ENCODE measurements around the gene ASXL2.
"Not testable (repeated sequence)": the region's sequence is repeated elsewhere in the genome, so short reads cannot be mapped to it uniquely, and the experiment has no call there.

The ASXL2 gene

DNA sequence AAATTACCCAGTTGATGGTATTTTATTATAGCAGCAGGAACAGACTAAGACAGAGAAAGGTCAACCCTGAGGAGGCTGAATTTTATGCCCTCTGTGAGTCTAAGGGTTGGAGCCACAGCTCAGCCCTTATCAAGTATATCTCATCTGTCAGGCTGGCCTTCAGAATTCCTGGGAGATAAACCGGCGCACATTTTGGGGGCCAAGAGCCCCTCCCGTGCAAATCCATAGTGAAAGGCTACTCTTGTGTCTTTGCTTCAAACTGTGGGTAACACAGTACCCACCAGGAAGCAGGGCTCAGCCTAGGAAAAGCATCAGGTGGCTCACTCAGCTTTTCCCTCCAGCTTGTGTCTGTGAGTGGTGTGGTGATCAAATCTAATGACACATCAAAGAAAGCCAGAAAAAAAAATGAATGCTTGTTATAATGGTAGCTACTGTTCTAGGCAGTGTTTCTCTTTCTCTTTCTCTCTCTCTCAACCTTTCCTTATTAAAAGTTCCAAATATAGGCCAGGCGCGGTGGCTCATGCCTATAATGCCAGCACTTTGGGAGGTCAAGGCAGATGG is 25.0 kb upstream of the ASXL2 start:
- H3K79me2 ChIP-seq (ENCODE audit: insufficient read depth, low read length), result no peaks in the 10 kb centered on the region
- no peak for TF ChIP-seq EZH2phosphoT487 (conservative IDR thresholded peaks at IDR 0.05; ENCODE audit: low read length)
- TF ChIP-seq, protein P1, sequence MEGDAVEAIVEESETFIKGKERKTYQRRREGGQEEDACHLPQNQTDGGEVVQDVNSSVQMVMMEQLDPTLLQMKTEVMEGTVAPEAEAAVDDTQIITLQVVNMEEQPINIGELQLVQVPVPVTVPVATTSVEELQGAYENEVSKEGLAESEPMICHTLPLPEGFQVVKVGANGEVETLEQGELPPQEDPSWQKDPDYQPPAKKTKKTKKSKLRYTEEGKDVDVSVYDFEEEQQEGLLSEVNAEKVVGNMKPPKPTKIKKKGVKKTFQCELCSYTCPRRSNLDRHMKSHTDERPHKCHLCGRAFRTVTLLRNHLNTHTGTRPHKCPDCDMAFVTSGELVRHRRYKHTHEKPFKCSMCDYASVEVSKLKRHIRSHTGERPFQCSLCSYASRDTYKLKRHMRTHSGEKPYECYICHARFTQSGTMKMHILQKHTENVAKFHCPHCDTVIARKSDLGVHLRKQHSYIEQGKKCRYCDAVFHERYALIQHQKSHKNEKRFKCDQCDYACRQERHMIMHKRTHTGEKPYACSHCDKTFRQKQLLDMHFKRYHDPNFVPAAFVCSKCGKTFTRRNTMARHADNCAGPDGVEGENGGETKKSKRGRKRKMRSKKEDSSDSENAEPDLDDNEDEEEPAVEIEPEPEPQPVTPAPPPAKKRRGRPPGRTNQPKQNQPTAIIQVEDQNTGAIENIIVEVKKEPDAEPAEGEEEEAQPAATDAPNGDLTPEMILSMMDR (IDR thresholded peaks at IDR 0.05; ENCODE audit: insufficient read depth, low read length, poor library complexity, severe bottlenecking), result no peak
- H3K27me3 ChIP-seq (ENCODE audit: low read length), result no peaks in the 10 kb centered on the region
- no peaks in the 10 kb centered on the region for H3K9me3 ChIP-seq (ENCODE audit: insufficient read depth, low read length)
- no peak overlapping the region for H3K4me2 ChIP-seq (ENCODE audit: low read depth, low read length, poor library complexity, severe bottlenecking)
- H3K36me3 ChIP-seq (ENCODE audit: low read length), result no peaks in the 10 kb centered on the region
- H2AFZ ChIP-seq (ENCODE audit: low read depth, low read length, severe bottlenecking), result no peak overlapping the region
- H3K4me3 ChIP-seq (ENCODE audit: insufficient read depth, low read length, poor library complexity, severe bottlenecking), result no peak overlapping the region
- no peaks in the 10 kb centered on the region for H3K9me2 ChIP-seq (replicated peaks; ENCODE audit: insufficient read depth, low read length)
- H3F3A ChIP-seq (ENCODE audit: insufficient read depth), result no peaks in the 10 kb centered on the region
- no peaks in the 10 kb centered on the region for H4K20me1 ChIP-seq (ENCODE audit: low read depth, low read length)
- H3K27ac ChIP-seq (ENCODE audit: low read depth, low read length), result no peak overlapping the region
- no peak overlapping the region for H3K9ac ChIP-seq (ENCODE audit: low read length)

DNA sequence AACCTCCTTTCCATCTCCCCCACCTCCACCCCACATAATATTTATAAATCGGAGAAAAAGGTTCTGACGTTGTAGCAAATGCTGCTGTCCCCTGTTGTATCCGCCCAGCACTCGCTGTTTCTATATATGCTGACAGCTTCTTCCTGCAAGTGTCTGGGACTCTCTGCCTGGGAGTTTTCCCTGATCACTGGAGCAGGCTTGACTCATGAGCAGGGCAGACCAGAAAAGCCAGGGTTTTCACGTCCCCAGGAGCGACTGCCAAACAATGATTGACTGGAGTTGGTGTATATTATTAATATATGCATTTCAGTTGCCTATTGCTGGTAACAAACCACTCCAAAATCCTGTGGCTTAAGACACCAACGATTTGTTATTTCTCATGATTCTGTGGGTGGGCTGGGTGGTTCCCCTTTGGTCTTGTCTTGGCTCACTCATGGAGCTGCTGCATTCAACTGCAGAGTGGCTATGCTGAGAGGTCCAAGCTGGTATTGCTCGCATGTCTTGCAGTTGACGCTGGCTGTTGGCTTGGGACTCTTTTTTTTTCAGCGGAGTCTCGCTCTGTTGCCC is 21.2 kb upstream of the ASXL2 start:
- Histone ChIP-seq H3K9ac (ENCODE audit: low read length) (no peak overlapping the region), H3K9me2 (replicated peaks; ENCODE audit: insufficient read depth, low read length) (no peaks in the 10 kb centered on the region), H3K4me2 (ENCODE audit: low read depth, low read length, poor library complexity, severe bottlenecking) (no peak overlapping the region), H3F3A (ENCODE audit: insufficient read depth) (no peaks in the 10 kb centered on the region), H3K36me3 (ENCODE audit: low read length) (no peaks in the 10 kb centered on the region), H3K4me3 (ENCODE audit: insufficient read depth, low read length, poor library complexity, severe bottlenecking) (no peak overlapping the region), H2AFZ (ENCODE audit: low read depth, low read length, severe bottlenecking) (no peak overlapping the region), H3K27me3 (ENCODE audit: low read length) (no peaks in the 10 kb centered on the region), H3K9me3 (ENCODE audit: insufficient read depth, low read length) (no peaks in the 10 kb centered on the region), H3K79me2 (ENCODE audit: insufficient read depth, low read length) (no peaks in the 10 kb centered on the region), H4K20me1 (ENCODE audit: low read depth, low read length) (no peaks in the 10 kb centered on the region), H3K27ac (ENCODE audit: low read depth, low read length) (no peak overlapping the region)
- TF ChIP-seq EZH2phosphoT487 (conservative IDR thresholded peaks at IDR 0.05; ENCODE audit: low read length), result no peak
- TF ChIP-seq, protein P1 (IDR thresholded peaks at IDR 0.05; ENCODE audit: insufficient read depth, low read length, poor library complexity, severe bottlenecking), result no peak

DNA sequence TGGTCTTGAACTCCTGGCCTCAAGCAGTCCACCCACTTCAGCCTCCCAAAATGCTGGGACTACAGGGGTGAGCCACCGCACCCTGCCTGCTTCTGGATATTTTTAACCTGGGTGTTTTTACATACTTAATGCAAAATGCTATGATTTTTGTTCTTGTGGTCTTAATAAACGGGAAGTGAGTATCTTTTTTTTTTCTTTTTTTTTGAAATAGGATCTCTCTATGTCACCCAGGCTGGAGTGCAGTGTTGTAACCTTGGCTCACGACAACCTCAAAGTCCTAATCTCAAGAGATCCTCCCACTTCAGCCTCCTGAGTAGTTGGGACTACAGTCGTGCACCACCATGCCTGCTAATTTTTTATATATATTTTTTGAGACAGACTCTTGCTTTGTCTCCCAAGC is 19.2 kb upstream of the ASXL2 start:
- no peaks in the 10 kb centered on the region for H3F3A ChIP-seq (ENCODE audit: insufficient read depth)
- no peaks in the 10 kb centered on the region for H3K36me3 ChIP-seq (ENCODE audit: low read length)
- H3K9me2 ChIP-seq (replicated peaks; ENCODE audit: insufficient read depth, low read length), result no peaks in the 10 kb centered on the region
- no peaks in the 10 kb centered on the region for H4K20me1 ChIP-seq (ENCODE audit: low read depth, low read length)
- no peaks in the 10 kb centered on the region for H3K9me3 ChIP-seq (ENCODE audit: insufficient read depth, low read length)
- H3K4me2 ChIP-seq (ENCODE audit: low read depth, low read length, poor library complexity, severe bottlenecking), result no peak overlapping the region
- no peaks in the 10 kb centered on the region for H3K27me3 ChIP-seq (ENCODE audit: low read length)
- TF ChIP-seq, protein P1 (IDR thresholded peaks at IDR 0.05; ENCODE audit: insufficient read depth, low read length, poor library complexity, severe bottlenecking), result no peak
- no peak for TF ChIP-seq EZH2phosphoT487 (conservative IDR thresholded peaks at IDR 0.05; ENCODE audit: low read length)
- H3K4me3 ChIP-seq (ENCODE audit: insufficient read depth, low read length, poor library complexity, severe bottlenecking), result no peak overlapping the region
- H3K27ac ChIP-seq (ENCODE audit: low read depth, low read length), result no peak overlapping the region
- H3K9ac ChIP-seq (ENCODE audit: low read length), result no peak overlapping the region
- no peak overlapping the region for H2AFZ ChIP-seq (ENCODE audit: low read depth, low read length, severe bottlenecking)
- H3K79me2 ChIP-seq (ENCODE audit: insufficient read depth, low read length), result no peaks in the 10 kb centered on the region

DNA sequence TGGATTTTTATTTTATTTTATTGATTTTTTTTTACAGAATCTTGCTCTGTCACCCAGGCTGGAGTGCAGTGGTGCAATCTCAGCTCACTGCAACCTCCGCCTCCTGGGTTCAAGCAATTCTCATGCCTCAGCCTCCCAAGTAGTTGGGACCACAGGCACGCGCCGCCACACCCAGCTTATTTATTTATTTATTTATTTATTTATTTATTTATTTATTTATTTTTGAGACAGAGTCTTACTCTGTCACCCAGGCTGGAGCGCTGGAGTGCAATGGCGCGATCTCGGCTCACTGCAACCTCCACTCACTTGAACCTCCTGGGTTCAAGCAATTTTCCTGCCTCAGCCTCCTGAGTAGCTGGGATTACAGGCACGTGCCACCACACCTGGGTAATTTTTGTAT is 18.0 kb upstream of the ASXL2 start:
- H3K27me3 ChIP-seq (ENCODE audit: low read length); H3K9ac ChIP-seq (ENCODE audit: low read length); H2AFZ ChIP-seq (ENCODE audit: low read depth, low read length, severe bottlenecking); H3K79me2 ChIP-seq (ENCODE audit: insufficient read depth, low read length); H3K36me3 ChIP-seq (ENCODE audit: low read length); H4K20me1 ChIP-seq (ENCODE audit: low read depth, low read length); H3K27ac ChIP-seq (ENCODE audit: low read depth, low read length); H3K9me2 ChIP-seq (replicated peaks; ENCODE audit: insufficient read depth, low read length); H3K4me2 ChIP-seq (ENCODE audit: low read depth, low read length, poor library complexity, severe bottlenecking); H3F3A ChIP-seq (ENCODE audit: insufficient read depth); H3K9me3 ChIP-seq (ENCODE audit: insufficient read depth, low read length); H3K4me3 ChIP-seq (ENCODE audit: insufficient read depth, low read length, poor library complexity, severe bottlenecking): not testable (repeated sequence)
